Neuronal stem cell (in vitro differentiated cells): Measurements from ENCODE around the gene TNS3.
A peak's percentile ranks its signal among the peaks of the same experiment; 100 is the strongest.

ENCODE experiments used
- DNase-seq: peaks from one replicate; pipeline ENCODE4 v3.0.0-alpha.2; 2013; ENCODE audit warnings: low spot score
- H2AFZ ChIP-seq: one replicate; pipeline ENCODE4 v1.6.1; 2013; ENCODE audit warnings: mild to moderate bottlenecking, low read length, inconsistent platforms
- H2AK5ac ChIP-seq: 2 replicates; pipeline ENCODE4 v1.6.1; 2013; ENCODE audit warnings: low read depth, mild to moderate bottlenecking, inconsistent platforms, low read length, moderate library complexity, mixed read lengths
- H2BK120ac ChIP-seq: 2 replicates; pipeline ENCODE4 v1.6.1; 2013; ENCODE audit warnings: low read depth, mild to moderate bottlenecking, inconsistent platforms, low read length, moderate library complexity, mixed read lengths
- H2BK12ac ChIP-seq: one replicate; pipeline ENCODE4 v1.6.1; 2013; ENCODE audit warnings: low read length, inconsistent platforms
- H2BK15ac ChIP-seq: 2 replicates; pipeline ENCODE4 v1.6.1; 2013; ENCODE audit warnings: mild to moderate bottlenecking, low read length, inconsistent platforms, mixed read lengths
- H2BK5ac ChIP-seq: one replicate; pipeline ENCODE4 v1.6.1; 2013; ENCODE audit warnings: inconsistent platforms, mild to moderate bottlenecking, low read length, moderate library complexity
- H3K14ac ChIP-seq: one replicate; pipeline ENCODE4 v1.6.1; 2013; ENCODE audit warnings: low read length, inconsistent platforms
- H3K18ac ChIP-seq: 2 replicates; pipeline ENCODE4 v1.6.1; 2013; ENCODE audit warnings: low read length, inconsistent platforms
- H3K23ac ChIP-seq: 2 replicates; pipeline ENCODE4 v1.6.1; 2013; ENCODE audit warnings: low read depth, mild to moderate bottlenecking, mixed read lengths, low read length, inconsistent platforms; ENCODE audit not compliant: poor library complexity
- H3K27ac ChIP-seq: replicated peaks from 3 replicates; pipeline ENCODE4 v1.5.1; 2013; ENCODE audit warnings: low read length, inconsistent platforms
- H3K27me3 ChIP-seq, 3 experiments: 2 replicates each; pipeline ENCODE4 v1.6.1; 2013; ENCODE audit warnings: low read length in 3 of 3, mild to moderate bottlenecking in 2 of 3, inconsistent platforms in 1 of 3, low read depth in 1 of 3, mixed read lengths in 1 of 3, moderate library complexity in 1 of 3; ENCODE audit not compliant: control insufficient read depth in 3 of 3, insufficient read depth in 3 of 3
- H3K36me3 ChIP-seq, 2 donors: replicated peaks in 1 of 2; 2 replicates each; pipeline ENCODE4 v1.6.1; 2013; ENCODE audit warnings: low read length in 2 of 2; ENCODE audit not compliant: control insufficient read depth in 2 of 2, insufficient read depth in 2 of 2
- H3K4ac ChIP-seq: 2 replicates; pipeline ENCODE4 v1.6.1; 2013; ENCODE audit warnings: inconsistent platforms, mild to moderate bottlenecking, low read length, moderate library complexity
- H3K4me1 ChIP-seq, 2 donors: 1 replicate in 1 of 2; 2 replicates in 1 of 2; pipeline ENCODE4 v1.6.1; 2013; ENCODE audit warnings: low read length in 2 of 2, low read depth in 1 of 2; ENCODE audit not compliant: control insufficient read depth in 2 of 2, insufficient read depth in 1 of 2
- H3K4me2 ChIP-seq: one replicate; pipeline ENCODE4 v1.6.1; 2013; ENCODE audit warnings: mild to moderate bottlenecking, low read length, inconsistent platforms; ENCODE audit not compliant: insufficient read depth, poor library complexity, severe bottlenecking
- H3K4me3 ChIP-seq, 2 donors: 2 replicates each; pipeline ENCODE4 v1.5.1; 2013; ENCODE audit warnings: low read length in 2 of 2, mild to moderate bottlenecking in 2 of 2, inconsistent platforms in 1 of 2, moderate library complexity in 1 of 2
- H3K79me1 ChIP-seq: one replicate; pipeline ENCODE4 v1.6.1; 2013; ENCODE audit warnings: low read depth, mild to moderate bottlenecking, inconsistent platforms, low read length, moderate library complexity
- H3K9ac ChIP-seq: one replicate; pipeline ENCODE4 v1.6.1; 2013; ENCODE audit warnings: mild to moderate bottlenecking, low read depth, low read length, inconsistent platforms; ENCODE audit not compliant: poor library complexity
- H3K9me3 ChIP-seq, 2 donors: replicated peaks in 1 of 2; 2 replicates each; pipeline versions ENCODE3 to v1.6.1; 2013; ENCODE audit warnings: low read length in 2 of 2, mild to moderate bottlenecking in 2 of 2, inconsistent platforms in 1 of 2, low read depth in 1 of 2, mixed read lengths in 1 of 2, moderate library complexity in 1 of 2; ENCODE audit not compliant: control insufficient read depth in 2 of 2, insufficient read depth in 1 of 2
- H4K8ac ChIP-seq: one replicate; pipeline ENCODE4 v1.6.1; 2013; ENCODE audit warnings: low read depth, mild to moderate bottlenecking, inconsistent platforms, low read length, moderate library complexity
- H4K91ac ChIP-seq: one replicate; pipeline ENCODE4 v1.6.1; 2013; ENCODE audit warnings: low read length, low read depth, mild to moderate bottlenecking, inconsistent platforms; ENCODE audit not compliant: poor library complexity
- WGBS, 2 donors: extraction: QIAGEN DNeasy Blood & Tissue Kit; methylation state at CpG; one replicate each; pipeline ENCODE4 v1.1.7; 2013; ENCODE audit warnings: missing lambda C conversion rate in 2 of 2, mixed read lengths in 1 of 2; ENCODE audit not compliant: insufficient read length in 2 of 2, insufficient replicate concordance in 1 of 2; ENCODE audit errors: extremely low coverage in 2 of 2; 5-methylcytosine and 5-hydroxymethylcytosine counted together

TNS3 gene

DNA sequence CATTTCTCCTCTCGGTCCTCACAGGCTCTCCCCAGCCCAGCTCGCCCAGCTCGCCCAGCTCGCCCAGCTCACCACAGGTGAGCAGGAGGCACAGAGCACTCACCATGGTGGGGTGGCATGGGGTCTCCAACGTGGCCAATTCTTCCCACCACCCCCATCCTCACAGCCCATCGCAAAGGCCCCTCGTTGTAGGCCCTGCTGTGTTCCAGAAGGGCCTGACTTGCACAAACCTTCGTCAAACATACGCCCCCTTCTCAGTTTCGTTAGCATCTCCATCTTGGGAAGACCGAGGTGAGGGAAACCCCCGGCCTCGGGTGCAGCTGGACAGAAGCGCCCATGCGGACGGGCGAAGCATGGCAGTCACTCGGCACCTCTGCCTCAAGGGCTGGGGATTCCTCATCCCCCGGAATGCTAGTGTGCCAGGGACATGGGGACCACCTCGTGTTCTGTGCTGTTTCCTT, 304.6 kb downstream of the TNS3 start:
- H3K27me3 ChIP-seq: no peaks in the 10 kb centered on the region
- no peaks in the 10 kb centered on the region for H3K79me1 ChIP-seq
- H2BK120ac ChIP-seq: no peak overlapping the region
- H3K4me3 ChIP-seq: no peak overlapping the region
- no peak overlapping the region for H4K8ac ChIP-seq
- H3K4ac ChIP-seq: no peak overlapping the region
- no CpG with 5 or more reads among the region's 20 CpGs for WGBS, 2 donors
- peak overlapping the region; percentile 20 for H4K91ac ChIP-seq
- no peak overlapping the region for H2AK5ac ChIP-seq
- peaks cover 4 to 31% of the 10 kb centered on the region in 2 donors for H3K36me3 ChIP-seq
- H3K9me3 ChIP-seq: peaks cover 0 to 6% of the 10 kb centered on the region in 2 donors
- H2AFZ ChIP-seq: no peak overlapping the region
- peak overlapping the region; percentile 49 for H3K14ac ChIP-seq
- H3K27ac ChIP-seq: no peak overlapping the region
- no peak overlapping the region for H3K18ac ChIP-seq
- H2BK5ac ChIP-seq: no peak overlapping the region
- no peak overlapping the region for H3K4me2 ChIP-seq
- peak overlapping the region; percentile 18 for H3K23ac ChIP-seq
- no peaks in the 10 kb centered on the region for H3K4me1 ChIP-seq
- no peak overlapping the region for H2BK12ac ChIP-seq
- no peak for DNase-seq
- no peak overlapping the region for H2BK15ac ChIP-seq
- H3K9ac ChIP-seq: no peak overlapping the region

DNA sequence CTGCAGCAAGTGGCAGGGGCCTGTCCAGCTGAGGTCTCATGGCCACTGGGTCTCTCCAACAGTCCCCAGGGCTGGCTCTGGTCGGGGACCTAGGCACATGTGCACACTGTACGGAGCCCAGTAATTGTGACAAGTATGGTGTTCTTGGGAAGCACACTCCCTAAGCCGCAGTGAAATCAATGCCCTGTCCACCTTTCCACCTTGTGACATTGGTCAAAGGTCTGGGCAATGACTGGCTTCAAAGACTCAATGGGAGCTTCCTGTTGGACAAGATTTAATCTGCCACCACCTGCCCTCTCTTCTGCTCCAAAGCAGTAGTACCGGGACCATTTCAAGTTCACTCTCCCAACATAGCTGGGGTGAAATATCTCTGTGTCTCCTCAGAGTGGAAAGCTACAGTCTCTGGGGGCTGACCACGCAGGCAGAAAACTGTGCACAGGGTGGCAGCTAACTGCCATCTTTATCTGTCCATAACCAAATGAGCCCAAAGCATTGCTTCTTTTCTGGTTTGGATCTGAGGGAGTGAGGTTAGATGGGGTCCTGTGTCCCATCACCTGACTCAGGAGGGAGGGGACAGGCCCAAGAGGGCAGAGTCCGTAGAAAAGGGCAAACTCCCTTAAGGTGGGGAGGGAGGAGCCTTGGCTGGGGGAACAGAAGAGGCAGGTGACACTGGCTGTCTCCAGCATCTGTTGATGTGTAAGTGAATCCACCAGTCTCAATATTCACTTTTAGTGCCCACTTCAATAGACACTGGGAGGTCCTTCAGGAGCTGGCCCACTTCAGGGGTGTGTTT, 307.7 kb downstream of the TNS3 start:
- no peak overlapping the region for H3K4me3 ChIP-seq
- no peaks in the 10 kb centered on the region for H3K79me1 ChIP-seq
- no peak for DNase-seq
- no peak overlapping the region for H2AFZ ChIP-seq
- no peaks in the 10 kb centered on the region for H3K27me3 ChIP-seq
- no peak overlapping the region for H3K14ac ChIP-seq
- peaks cover 0 to 6% of the 10 kb centered on the region in 2 donors for H3K9me3 ChIP-seq
- no peak overlapping the region for H2AK5ac ChIP-seq
- H3K36me3 ChIP-seq: peaks cover 0 to 15% of the 10 kb centered on the region in 2 donors
- no peak overlapping the region for H2BK15ac ChIP-seq
- H3K4me1 ChIP-seq: no peaks in the 10 kb centered on the region
- no peak overlapping the region for H3K27ac ChIP-seq
- no peak overlapping the region for H3K18ac ChIP-seq
- no peak overlapping the region for H3K4ac ChIP-seq
- H2BK12ac ChIP-seq: no peak overlapping the region
- H2BK120ac ChIP-seq: no peak overlapping the region
- no peak overlapping the region for H4K91ac ChIP-seq
- no peak overlapping the region for H2BK5ac ChIP-seq
- H3K23ac ChIP-seq: no peak overlapping the region
- H3K4me2 ChIP-seq: no peak overlapping the region
- no peak overlapping the region for H4K8ac ChIP-seq
- no peak overlapping the region for H3K9ac ChIP-seq
- no CpG with 5 or more reads among the region's 6 CpGs for WGBS, 2 donors

DNA sequence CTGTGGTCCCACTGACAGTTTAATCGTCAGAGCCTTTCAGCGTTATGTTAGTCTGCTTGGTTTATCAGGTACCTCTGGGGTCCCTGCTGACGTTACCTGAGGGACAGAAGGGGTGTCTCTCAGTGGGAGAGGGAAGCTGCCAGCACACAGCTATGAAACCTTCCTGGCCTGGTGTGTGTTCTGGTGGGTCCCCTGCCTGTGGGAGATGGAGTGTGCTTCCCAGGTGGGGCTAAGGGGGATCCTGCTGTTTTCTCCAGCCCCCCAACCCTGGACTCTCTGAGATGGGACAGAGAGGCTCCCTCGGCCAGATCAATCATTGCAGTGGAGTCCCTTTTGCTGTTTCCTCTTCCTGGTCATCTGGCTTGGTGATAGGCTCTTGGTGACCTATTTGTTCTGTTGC, 308.8 kb downstream of the TNS3 start:
- Histone ChIP-seq H2BK15ac (no peak overlapping the region), H2AK5ac (no peak overlapping the region), H3K4me3 (no peak overlapping the region), H3K4ac (no peak overlapping the region), H3K23ac (no peak overlapping the region), H3K4me2 (no peak overlapping the region), H3K18ac (peak overlapping the region; percentile 51), H3K36me3 (peaks cover 0 to 11% of the 10 kb centered on the region in 2 donors), H3K27ac (no peak overlapping the region), H3K9ac (no peak overlapping the region), H3K9me3 (peaks cover 2 to 6% of the 10 kb centered on the region in 2 donors), H4K91ac (no peak overlapping the region), H3K4me1 (no peaks in the 10 kb centered on the region), H2BK12ac (no peak overlapping the region), H2BK5ac (no peak overlapping the region), H2AFZ (no peak overlapping the region), H3K14ac (no peak overlapping the region), H3K79me1 (no peaks in the 10 kb centered on the region), H2BK120ac (no peak overlapping the region), H3K27me3 (no peaks in the 10 kb centered on the region), H4K8ac (no peak overlapping the region)
- DNase-seq: no peak
- WGBS, 2 donors: no CpG with 5 or more reads among the region's 4 CpGs

DNA sequence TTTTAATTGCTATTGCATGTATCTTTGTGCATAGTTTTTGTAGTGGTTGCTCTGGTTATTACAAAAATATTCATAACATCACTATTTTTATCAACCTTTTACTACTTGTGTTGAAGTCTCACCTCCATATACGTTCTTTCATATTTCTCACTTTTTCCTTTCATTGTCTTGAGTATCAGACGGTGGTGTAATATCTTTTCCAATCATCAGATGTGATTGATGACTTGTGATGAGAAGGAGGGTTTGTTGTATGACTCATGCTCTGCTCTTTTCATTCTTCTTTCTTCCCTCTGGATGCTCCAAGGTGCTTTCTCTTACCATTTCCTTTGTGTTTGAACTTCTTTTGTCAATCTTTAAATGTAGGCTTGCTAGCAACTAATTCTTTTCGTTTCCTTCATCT, 310.2 kb downstream of the TNS3 start:
- no CpG with 5 or more reads among the region's 3 CpGs for WGBS, 2 donors
- H3K79me1 ChIP-seq: no peaks in the 10 kb centered on the region
- H2AK5ac ChIP-seq: no peak overlapping the region

More for the DNA sequence above, 310.2 kb downstream of the TNS3 start:
- Histone ChIP-seq H2BK12ac (no peak overlapping the region), H4K91ac (no peak overlapping the region), H2BK120ac (no peak overlapping the region), H3K4me3 (no peak overlapping the region), H3K9me3 (peaks cover 5 to 6% of the 10 kb centered on the region in 2 donors), H4K8ac (no peak overlapping the region), H3K36me3 (peaks cover 0 to 7% of the 10 kb centered on the region in 2 donors), H2AFZ (no peak overlapping the region), H2BK5ac (no peak overlapping the region), H3K23ac (no peak overlapping the region), H3K14ac (no peak overlapping the region), H3K4me1 (no peaks in the 10 kb centered on the region), H3K4me2 (no peak overlapping the region), H3K27ac (no peak overlapping the region), H3K27me3 (no peaks in the 10 kb centered on the region), H3K9ac (no peak overlapping the region), H3K18ac (no peak overlapping the region), H3K4ac (no peak overlapping the region), H2BK15ac (no peak overlapping the region)
- DNase-seq: no peak
